Testis (tissue), 2 donors: ENCODE measurements around the gene NOL12.

Source experiments
- POLR2A ChIP-seq: fragments of 450-650 bp; IDR thresholded peaks from one replicate; pipeline ENCODE4 v1.6.1; 2017; ENCODE audit warnings: antibody characterized with exemption, mild to moderate bottlenecking, moderate library complexity
- TF ChIP-seq, protein P1 (sequence below), 3 experiments: fragments of 450-650 bp in 2 of 3; fragments of 200-600 bp in 1 of 3; sonication (generic) in 1 of 3; IDR thresholded peaks; one replicate each; pipeline ENCODE4 v1.5.1; 2016 to 2019; ENCODE audit warnings: antibody characterized with exemption in 3 of 3, mild to moderate bottlenecking in 2 of 3, moderate library complexity in 1 of 3

- TF ChIP-seq POLR2A, result no peak
- TF ChIP-seq, protein P1, sequence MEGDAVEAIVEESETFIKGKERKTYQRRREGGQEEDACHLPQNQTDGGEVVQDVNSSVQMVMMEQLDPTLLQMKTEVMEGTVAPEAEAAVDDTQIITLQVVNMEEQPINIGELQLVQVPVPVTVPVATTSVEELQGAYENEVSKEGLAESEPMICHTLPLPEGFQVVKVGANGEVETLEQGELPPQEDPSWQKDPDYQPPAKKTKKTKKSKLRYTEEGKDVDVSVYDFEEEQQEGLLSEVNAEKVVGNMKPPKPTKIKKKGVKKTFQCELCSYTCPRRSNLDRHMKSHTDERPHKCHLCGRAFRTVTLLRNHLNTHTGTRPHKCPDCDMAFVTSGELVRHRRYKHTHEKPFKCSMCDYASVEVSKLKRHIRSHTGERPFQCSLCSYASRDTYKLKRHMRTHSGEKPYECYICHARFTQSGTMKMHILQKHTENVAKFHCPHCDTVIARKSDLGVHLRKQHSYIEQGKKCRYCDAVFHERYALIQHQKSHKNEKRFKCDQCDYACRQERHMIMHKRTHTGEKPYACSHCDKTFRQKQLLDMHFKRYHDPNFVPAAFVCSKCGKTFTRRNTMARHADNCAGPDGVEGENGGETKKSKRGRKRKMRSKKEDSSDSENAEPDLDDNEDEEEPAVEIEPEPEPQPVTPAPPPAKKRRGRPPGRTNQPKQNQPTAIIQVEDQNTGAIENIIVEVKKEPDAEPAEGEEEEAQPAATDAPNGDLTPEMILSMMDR (IDR thresholded peaks at IDR 0.05), result no peak
Measured at GRCh38 chr22:37672920-37673455, 13.2 kb upstream of the NOL12 start.
